ENCODE results near the gene ACTRT2. TPM values are rescaled to one million over a fixed set of nuclear protein-coding genes. Genes with fewer than 3 reads are reported as not detected.

The ACTRT2 gene
- total and polyA plus RNA-seq, 2 of the 8 experiments (the other 6 are each of a cell fraction or from before 2014, with no cell fraction given): not detected

- Histone ChIP-seq H2BK15ac (ENCODE audit: low read length) (no peak overlapping the region), H4K91ac (replicated peaks; ENCODE audit: insufficient read length, low read length) (no peak overlapping the region), H2BK12ac (ENCODE audit: low read depth, low read length) (no peak overlapping the region), H3K79me2 (ENCODE audit: control insufficient read depth in 1 of 2, insufficient read depth in 2 of 2, low read length in 2 of 2) (no peaks in the 10 kb centered on the region), H4K20me1 (replicated peaks in 1 of 2; ENCODE audit: control insufficient read depth in 1 of 2, insufficient read depth in 2 of 2, low read length in 2 of 2) (no peaks in the 10 kb centered on the region), H3K4me3 (ENCODE audit: extremely low read depth in 1 of 4, insufficient read depth in 2 of 4, low read depth in 3 of 4, low read length in 4 of 4) (no peak overlapping the region), H2BK5ac (ENCODE audit: low read depth, low read length) (no peak overlapping the region), H3K9me3 (ENCODE audit: insufficient read depth in 2 of 2, low read depth in 1 of 2, low read length in 1 of 2) (peaks cover 71 to 87% of the 10 kb centered on the region in 2 experiments), H3K9ac (replicated peaks in 1 of 4; ENCODE audit: extremely low read depth in 1 of 4, low read depth in 3 of 4, low read length in 3 of 4) (no peak overlapping the region), H2AFZ (ENCODE audit: low read length) (no peak overlapping the region), H3K4ac (replicated peaks; ENCODE audit: insufficient read length, low read depth, low read length) (no peak overlapping the region), H3K23ac (ENCODE audit: insufficient read length) (no peak overlapping the region), H3K23me2 (ENCODE audit: low read depth, low read length) (no peaks in the 10 kb centered on the region), H2BK120ac (replicated peaks; ENCODE audit: low read depth, low read length) (no peak overlapping the region), H3K4me1 (replicated peaks in 1 of 4; ENCODE audit: control insufficient read depth in 3 of 4, insufficient read depth in 4 of 4, low read length in 3 of 4) (peaks cover 0 to 5% (median 0%) of the 10 kb centered on the region in 4 experiments; a peak in 1 of 7 replicates), H3K18ac (ENCODE audit: extremely low read depth, low read length) (no peak overlapping the region), H2AK5ac (ENCODE audit: low read depth, low read length) (no peak overlapping the region), H4K8ac (ENCODE audit: extremely low read depth, insufficient read depth, low read length) (no peak overlapping the region), H3K79me1 (ENCODE audit: low read depth, low read length) (no peaks in the 10 kb centered on the region), H3K36me3 (ENCODE audit: control insufficient read depth in 2 of 4, insufficient read depth in 4 of 4, low read length in 3 of 4) (no peaks in the 10 kb centered on the region), H3K27ac (ENCODE audit: low read depth, low read length) (no peak overlapping the region), H2BK20ac (ENCODE audit: low read length) (no peak overlapping the region), H3K4me2 (ENCODE audit: insufficient read depth in 1 of 2, low read depth in 2 of 2, low read length in 2 of 2) (no peak overlapping the region), H4K5ac (ENCODE audit: insufficient read length, low read depth, low read length) (no peak overlapping the region), H3K27me3 (replicated peaks in 1 of 4; ENCODE audit: control insufficient read depth in 3 of 4, extremely low read depth in 1 of 4, insufficient read depth in 3 of 4, low read length in 3 of 4) (no peaks in the 10 kb centered on the region), H3K14ac (ENCODE audit: insufficient read length) (no peak overlapping the region), H3K56ac (replicated peaks; ENCODE audit: insufficient read length, low read depth, low read length) (no peak overlapping the region)
- POLR2A ChIA-PET (ENCODE audit: partially characterized antibody): no interaction called here
- DNase-seq (ENCODE audit: low read depth in 1 of 2, low spot score in 2 of 2) (no peak), FAIRE-seq (no peak)
- TF ChIP-seq CEBPB (IDR thresholded peaks at IDR 0.05; ENCODE audit: low read depth, low read length) (no peak), E2F6 (IDR thresholded peaks at IDR 0.05) (no peak), RNF2 (IDR thresholded peaks at IDR 0.05; ENCODE audit: borderline replicate concordance, low read depth, low read length, missing control alignments, poor library complexity, severe bottlenecking) (no peak), TAF1 (IDR thresholded peaks at IDR 0.05; ENCODE audit: low read depth, low read length) (no peak), RFX5 (IDR thresholded peaks at IDR 0.05; ENCODE audit: borderline replicate concordance, low read depth, low read length) (no peak)
- WGBS, 2 experiments (ENCODE audit: extremely low coverage in 1 of 2, insufficient coverage in 1 of 2, insufficient read length in 1 of 2, insufficient replicate concordance in 2 of 2, low coverage in 1 of 2, low lambda C conversion rate in 2 of 2, missing lambda C conversion rate in 1 of 2): 75% methylated on average over 7 of the region's 7 CpGs; no CpG with 5 or more reads in 1 of the 2 experiments
- CTCF ChIA-PET (ENCODE audit: partially characterized antibody): no interaction called here
Measured at GRCh38 chr1:3040004-3040403, 18.7 kb downstream of the ACTRT2 start.

Measured in H1 (cell line).